Body of pancreas (tissue), 4 donors: ENCODE results near the gene SIRPA. TPM values are rescaled to one million over a fixed set of nuclear protein-coding genes. Genes with fewer than 3 reads are reported as not detected.

Experiments used
- ATAC-seq: fragments of 150-250 bp; one replicate; pipeline ENCODE4 v1.9.1; 2016
- DNase-seq, 4 donors: peaks; one replicate each; pipeline ENCODE4 v3.0.0-alpha.2; 2019
- H3K27ac ChIP-seq, 4 donors: fragments of 200-600 bp; sonication (generic); 1 replicate in 3 of 4; 2 replicates in 1 of 4; pipeline versions ENCODE4 v1.5.1 to v1.6.1; 2016 to 2019; ENCODE audit warnings: mild to moderate bottlenecking in 1 of 4, mixed read lengths in 1 of 4, moderate library complexity in 1 of 4
- H3K27me3 ChIP-seq, 2 donors: fragments of 200-600 bp; sonication (generic); one replicate each; pipeline ENCODE4 v1.6.0; 2016; ENCODE audit warnings: mild to moderate bottlenecking in 1 of 2
- H3K36me3 ChIP-seq, 2 donors: fragments of 200-600 bp; sonication (generic); replicated peaks in 1 of 2; 2 replicates each; pipeline ENCODE4 v1.5.1; 2016; ENCODE audit warnings: low read depth in 2 of 2; ENCODE audit not compliant: insufficient read depth in 1 of 2
- H3K4me1 ChIP-seq: fragments of 200-600 bp; sonication (generic); one replicate; pipeline ENCODE4 v1.6.0; 2016
- H3K4me3 ChIP-seq, 2 donors: fragments of 200-600 bp; sonication (generic); 1 replicate in 1 of 2; 2 replicates in 1 of 2; pipeline ENCODE4 v1.5.1; 2016 to 2019
- H3K9me3 ChIP-seq, 3 donors: fragments of 200-600 bp; sonication (generic); 1 replicate in 2 of 3; 2 replicates in 1 of 3; pipeline ENCODE4 v1.5.1; 2016
- CTCF ChIP-seq, 7 experiments: fragments of 450-650 bp in 4 of 7; fragments of 200-600 bp in 3 of 7; sonication (generic) in 3 of 7; IDR thresholded peaks; one replicate each; pipeline ENCODE4 v1.5.1; 2016 to 2019; ENCODE audit warnings: antibody characterized with exemption in 7 of 7
- POLR2A ChIP-seq, 3 donors: fragments of 450-650 bp; IDR thresholded peaks; one replicate each; pipeline ENCODE4 v1.6.1; 2016; ENCODE audit warnings: antibody characterized with exemption in 3 of 3, mild to moderate bottlenecking in 2 of 3
- WGBS, 2 donors: methylation state at CpG; one replicate each; pipeline ENCODE4 v1.1.5; 2017; 5-methylcytosine and 5-hydroxymethylcytosine counted together
- intact Hi-C: fragments of 100-400 bp; cut with DNase I; formaldehyde crosslinking; loops from one replicate; pipeline ENCODE4 v1.15.1; 2023
- total RNA-seq, 2 donors: library from RNA; depleted of rRNA; stranded (reverse); fragments of >200 nt; gene quantifications; one replicate each; pipeline ENCODE4 v1.1.0, GENCODE V29; 2016

SIRPA gene
- total RNA-seq, 2 donors from 2014 or later: 15.0 to 20.1 TPM

GRCh38 chr20:1932971-1933370 lies 37.8 kb downstream of the SIRPA start:
- no peaks in the 10 kb centered on the region for H3K36me3 ChIP-seq
- 69% methylated on average over 2 of the region's 2 CpGs for WGBS, 2 donors
- peak overlapping the region in 1 of 4 donors; percentile 24 for H3K27ac ChIP-seq
- no peak overlapping the region for H3K4me3 ChIP-seq
- TF ChIP-seq CTCF (IDR thresholded peaks at IDR 0.05): no peak
- no peak for TF ChIP-seq POLR2A (IDR thresholded peaks at IDR 0.05)
- DNase-seq: no peak
- intact Hi-C loops: no loop called here
- peaks cover 34% of the 10 kb centered on the region for H3K4me1 ChIP-seq
- H3K9me3 ChIP-seq: no peaks in the 10 kb centered on the region
- no peak for ATAC-seq
- no peaks in the 10 kb centered on the region for H3K27me3 ChIP-seq

- Histone ChIP-seq H3K9me3 (no peaks in the 10 kb centered on the region), H3K36me3 (no peaks in the 10 kb centered on the region), H3K27me3 (no peaks in the 10 kb centered on the region), H3K4me1 (peaks cover 34% of the 10 kb centered on the region), H3K4me3 (no peak overlapping the region), H3K27ac (peak overlapping the region in 3 of 4 donors; percentile 10 to 30 (median 24))
- peak; percentile 33 for ATAC-seq
- intact Hi-C loops: no loop called here
- DNase-seq: peak; percentile 25 to 58 (median 48)
- TF ChIP-seq CTCF (IDR thresholded peaks at IDR 0.05) (no peak), POLR2A (IDR thresholded peaks at IDR 0.05) (no peak)
- WGBS, 2 donors: 31 to 35% methylated on average over 6 to 9 of the region's 9 CpGs
These were observed 38.3 kb downstream of the SIRPA start for GRCh38 chr20:1933465-1933870.

- H3K27me3 ChIP-seq: no peaks in the 10 kb centered on the region
- ATAC-seq (peak; percentile 51), DNase-seq (no peak)
- no peak overlapping the region for H3K4me3 ChIP-seq
- no peaks in the 10 kb centered on the region for H3K9me3 ChIP-seq
- H3K27ac ChIP-seq: peak overlapping the region in 2 of 4 donors; percentile 40 to 46
- peaks cover 33% of the 10 kb centered on the region for H3K4me1 ChIP-seq
- intact Hi-C loops: no loop called here
- no peaks in the 10 kb centered on the region for H3K36me3 ChIP-seq
- TF ChIP-seq CTCF (IDR thresholded peaks at IDR 0.05): no peak
- TF ChIP-seq POLR2A (IDR thresholded peaks at IDR 0.05): no peak
- whole genome bisulfite sequencing, 2 donors: 69 to 73% methylated on average over 1 of the region's 1 CpG
These were observed 38.9 kb downstream of the SIRPA start for GRCh38 chr20:1934156-1934555.

GRCh38 chr20:1934721-1935573 lies 39.7 kb downstream of the SIRPA start:
- DNase-seq: peak; percentile 35 to 60 (median 50)
- peaks cover 25% of the 10 kb centered on the region for H3K4me1 ChIP-seq
- H3K4me3 ChIP-seq: no peak overlapping the region
- H3K27me3 ChIP-seq: no peaks in the 10 kb centered on the region
- WGBS, 2 donors: 57 to 75% methylated on average over 13 to 19 of the region's 19 CpGs
- peak overlapping the region in 3 of 4 donors; percentile 4 to 46 (median 40) for H3K27ac ChIP-seq
- TF ChIP-seq POLR2A (IDR thresholded peaks at IDR 0.05): no peak
- no peak for TF ChIP-seq CTCF (IDR thresholded peaks at IDR 0.05)
- peak; percentile 47 for ATAC-seq
- no peaks in the 10 kb centered on the region for H3K36me3 ChIP-seq
- H3K9me3 ChIP-seq: no peaks in the 10 kb centered on the region
- intact Hi-C loops: no loop called here
